Measurements from ENCODE around the gene PDLIM1. TPM values are rescaled to one million over a fixed set of nuclear protein-coding genes. Genes with fewer than 3 reads are reported as not detected.

PDLIM1 gene
- total RNA-seq, 1 experiment from 2014 or later, result 115 TPM

GRCh38 chr10:95193944-95194343, 96.9 kb downstream of the PDLIM1 start, which contains the start of gene ACSM6:
ACSM6 (plus strand) TSS chr10:95194238; CDS start chr10:95194486, 248 bp downstream.
- no peaks in the 10 kb centered on the region for H4K20me1 ChIP-seq (ENCODE audit: control insufficient read depth, insufficient read depth, insufficient read length)
- H3K4me2 ChIP-seq (ENCODE audit: insufficient read depth, insufficient read length, low read length), result no peak within 1 kb of the TSS
- Mint-ChIP-seq H3K36me3 (ENCODE audit: insufficient read depth in 1 of 3, low read depth in 3 of 3) (peaks cover 0 to 5% (median 3%) of the 10 kb centered on the region in 3 experiments; a peak in 5 of 7 replicates), H3K4me3 (no peak within 1 kb of the TSS), H3K27me3 (ENCODE audit: low read depth) (no peaks in the 10 kb centered on the region), H3K4me1 (peaks cover 24 to 31% of the 10 kb centered on the region in 2 experiments), H3K9me3 (peaks cover 0 to 3% of the 10 kb centered on the region in 2 experiments; a peak in 3 of 5 replicates), H3K27ac (peak within 1 kb of the TSS in 2 of 3 experiments; percentile 1 to 37; a peak in 2 of 7 replicates)
- peaks cover 6% of the 10 kb centered on the region; the same call in 1 of the 2 replicates for H3K4me1 ChIP-seq (ENCODE audit: insufficient read depth, low read length)
- no peak within 1 kb of the TSS for H2AFZ ChIP-seq (ENCODE audit: low read length)
- no peak within 1 kb of the TSS for H3K23ac ChIP-seq (ENCODE audit: insufficient read length, low read depth, low read length)
- no peak within 1 kb of the TSS for H3K9ac ChIP-seq (ENCODE audit: extremely low read depth, insufficient read length, low read length)
- no peak within 1 kb of the TSS for H3K56ac ChIP-seq (ENCODE audit: insufficient read length, low read depth, low read length)
- H2AK5ac ChIP-seq (ENCODE audit: insufficient read length, low read length), result no peak within 1 kb of the TSS
- no peak within 1 kb of the TSS for H3K14ac ChIP-seq (ENCODE audit: insufficient read depth, low read length)
- DNase-seq, result no peak
- H3T11ph ChIP-seq (ENCODE audit: low read length), result no peak within 1 kb of the TSS
- H2BK20ac ChIP-seq (ENCODE audit: low read depth, low read length, poor library complexity, severe bottlenecking), result no peak within 1 kb of the TSS
- no peaks in the 10 kb centered on the region for H3K27me3 ChIP-seq (ENCODE audit: insufficient read depth, low read length)
- H4K91ac ChIP-seq (ENCODE audit: insufficient read length, low read depth, low read length), result no peak within 1 kb of the TSS
- H4K8ac ChIP-seq (replicated peaks; ENCODE audit: insufficient read length, low read depth, low read length), result no peak within 1 kb of the TSS
- no peak within 1 kb of the TSS for H2BK120ac ChIP-seq (ENCODE audit: low read depth, low read length, poor library complexity, severe bottlenecking)
- no peaks in the 10 kb centered on the region for H3K79me2 ChIP-seq (ENCODE audit: insufficient read depth, low read length)
- no peaks in the 10 kb centered on the region for H3K79me1 ChIP-seq (ENCODE audit: insufficient read depth, low read depth, low read length, poor library complexity, severe bottlenecking)
- no peak within 1 kb of the TSS for H2BK12ac ChIP-seq (ENCODE audit: insufficient read length, low read depth, low read length)
- H4K5ac ChIP-seq (ENCODE audit: insufficient read length, low read depth, low read length), result no peak within 1 kb of the TSS
- H3K18ac ChIP-seq (ENCODE audit: insufficient read length, low read depth, low read length), result no peak within 1 kb of the TSS
- no peaks in the 10 kb centered on the region for H3K23me2 ChIP-seq (ENCODE audit: insufficient read length, low read depth, low read length, poor library complexity, severe bottlenecking)
- WGBS (ENCODE audit: extremely low coverage, insufficient read length, low lambda C conversion rate), result no CpG with 5 or more reads among the region's 1 CpG
- no peaks in the 10 kb centered on the region for H3K9me3 ChIP-seq (ENCODE audit: control insufficient read depth, low read depth, low read length)
- H2BK5ac ChIP-seq (ENCODE audit: insufficient read length, low read length), result no peak within 1 kb of the TSS
- H2BK15ac ChIP-seq (ENCODE audit: low read depth, low read length), result no peak within 1 kb of the TSS
- TF ChIP-seq, protein P1, sequence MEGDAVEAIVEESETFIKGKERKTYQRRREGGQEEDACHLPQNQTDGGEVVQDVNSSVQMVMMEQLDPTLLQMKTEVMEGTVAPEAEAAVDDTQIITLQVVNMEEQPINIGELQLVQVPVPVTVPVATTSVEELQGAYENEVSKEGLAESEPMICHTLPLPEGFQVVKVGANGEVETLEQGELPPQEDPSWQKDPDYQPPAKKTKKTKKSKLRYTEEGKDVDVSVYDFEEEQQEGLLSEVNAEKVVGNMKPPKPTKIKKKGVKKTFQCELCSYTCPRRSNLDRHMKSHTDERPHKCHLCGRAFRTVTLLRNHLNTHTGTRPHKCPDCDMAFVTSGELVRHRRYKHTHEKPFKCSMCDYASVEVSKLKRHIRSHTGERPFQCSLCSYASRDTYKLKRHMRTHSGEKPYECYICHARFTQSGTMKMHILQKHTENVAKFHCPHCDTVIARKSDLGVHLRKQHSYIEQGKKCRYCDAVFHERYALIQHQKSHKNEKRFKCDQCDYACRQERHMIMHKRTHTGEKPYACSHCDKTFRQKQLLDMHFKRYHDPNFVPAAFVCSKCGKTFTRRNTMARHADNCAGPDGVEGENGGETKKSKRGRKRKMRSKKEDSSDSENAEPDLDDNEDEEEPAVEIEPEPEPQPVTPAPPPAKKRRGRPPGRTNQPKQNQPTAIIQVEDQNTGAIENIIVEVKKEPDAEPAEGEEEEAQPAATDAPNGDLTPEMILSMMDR (conservative IDR thresholded peaks at IDR 0.05), result no peak
- H3K27ac ChIP-seq (ENCODE audit: insufficient read length, low read depth, low read length), result no peak within 1 kb of the TSS
- H3K4ac ChIP-seq (ENCODE audit: low read depth, low read length), result no peak within 1 kb of the TSS
